CD4-positive, alpha-beta T cell treated with Interleukin-10 for 1 hour (primary cell): ENCODE measurements around the gene HIF3A.
"Not testable (repeated sequence)": the region's sequence is repeated elsewhere in the genome, so short reads cannot be mapped to it uniquely, and the experiment has no call there.

ENCODE experiments used
- DNase-seq: peaks from one replicate; pipeline ENCODE4 v3.0.0-alpha.2; 2020

Gene HIF3A

DNA sequence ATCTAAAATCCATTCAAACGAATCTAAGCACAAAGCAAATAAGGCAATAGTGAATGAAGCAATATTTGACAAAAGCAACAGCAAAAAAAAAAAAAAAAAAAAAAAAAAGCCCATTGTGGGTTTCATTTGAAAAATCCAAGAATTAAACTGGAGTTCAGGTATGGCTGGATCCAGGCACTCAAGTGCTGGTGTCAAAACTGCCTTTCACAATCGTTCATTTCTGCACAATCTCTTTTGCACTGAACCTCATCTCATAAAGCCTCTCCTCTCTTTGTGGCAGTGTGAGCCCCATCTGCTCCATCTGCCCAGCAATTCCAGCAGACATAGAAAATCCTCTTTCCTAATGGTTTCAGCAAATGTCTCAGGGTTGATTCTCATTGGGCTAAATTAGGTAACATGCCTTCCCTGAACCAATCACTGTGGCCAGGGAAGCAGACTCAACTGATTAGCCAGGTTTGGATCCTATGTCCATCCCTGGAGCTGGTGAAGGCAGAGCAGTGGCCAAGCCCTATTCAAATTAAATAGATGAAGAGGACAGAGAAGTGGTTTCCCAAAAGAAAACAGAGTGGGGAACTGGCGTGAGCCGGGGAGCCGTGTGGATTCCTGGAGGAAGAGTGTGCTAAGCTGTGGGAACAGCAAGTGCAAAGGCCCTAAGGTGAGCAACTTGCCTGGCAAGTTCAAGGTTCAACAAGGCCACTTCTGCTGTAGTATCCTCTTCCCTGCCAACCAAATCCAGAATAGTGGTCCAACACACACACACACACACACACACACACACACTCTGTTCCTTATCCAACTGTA is 1.2 kb upstream of the HIF3A start:
- no peak for DNase-seq

DNA sequence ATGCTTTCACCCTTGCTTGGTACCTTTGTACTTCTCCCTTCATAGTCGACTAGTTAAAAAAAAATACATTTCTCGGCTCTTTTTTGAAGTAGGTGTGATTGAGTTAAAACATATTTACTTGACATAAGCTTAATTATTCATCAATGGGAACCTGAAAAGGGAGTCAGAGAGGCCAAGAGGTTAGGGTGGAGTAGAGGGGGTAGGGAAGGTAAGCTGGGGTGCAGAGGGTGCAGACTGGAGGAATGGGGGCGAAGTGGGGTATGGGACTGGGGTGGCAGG is 701 bp upstream of the HIF3A start:
- no peak for DNase-seq

DNA sequence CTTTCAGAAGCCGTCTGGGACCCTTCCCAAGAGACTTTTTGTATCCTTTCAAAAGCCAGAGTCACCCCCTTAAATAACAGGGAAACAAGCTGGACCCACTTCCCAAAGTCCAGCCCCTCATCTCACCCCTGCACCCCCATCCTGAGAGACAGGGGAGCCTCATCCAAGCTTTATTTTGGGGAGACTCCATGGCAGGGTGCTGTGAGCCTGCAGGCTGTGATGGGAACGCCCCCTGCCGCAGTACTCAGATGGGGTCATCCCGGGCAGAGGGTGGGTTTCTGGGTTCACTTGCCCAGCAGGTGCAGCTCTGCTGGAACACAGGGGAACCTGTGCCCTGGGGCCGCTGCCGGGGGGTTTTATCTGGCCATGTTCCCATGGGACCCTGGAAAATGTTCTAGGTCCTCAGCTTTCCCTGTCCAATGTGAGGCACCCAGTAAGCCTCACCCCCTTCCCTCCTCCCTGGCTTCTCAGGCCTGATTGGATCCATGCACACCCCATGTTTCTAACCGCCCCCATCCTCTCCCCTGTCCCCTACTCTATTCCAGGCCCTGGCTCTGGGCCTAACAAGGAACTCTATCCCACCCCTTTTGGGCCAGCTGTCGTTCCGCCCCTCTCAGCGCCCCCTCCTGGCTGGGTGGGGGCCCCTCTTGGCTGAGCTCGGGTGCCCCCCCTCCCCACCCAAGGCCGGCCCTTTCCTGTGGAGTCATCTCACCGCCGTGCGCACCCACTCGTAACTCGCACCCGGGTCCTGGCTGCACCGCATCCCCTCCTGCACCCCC is 1.0 kb downstream of the HIF3A start:
- DNase-seq: no peak

DNA sequence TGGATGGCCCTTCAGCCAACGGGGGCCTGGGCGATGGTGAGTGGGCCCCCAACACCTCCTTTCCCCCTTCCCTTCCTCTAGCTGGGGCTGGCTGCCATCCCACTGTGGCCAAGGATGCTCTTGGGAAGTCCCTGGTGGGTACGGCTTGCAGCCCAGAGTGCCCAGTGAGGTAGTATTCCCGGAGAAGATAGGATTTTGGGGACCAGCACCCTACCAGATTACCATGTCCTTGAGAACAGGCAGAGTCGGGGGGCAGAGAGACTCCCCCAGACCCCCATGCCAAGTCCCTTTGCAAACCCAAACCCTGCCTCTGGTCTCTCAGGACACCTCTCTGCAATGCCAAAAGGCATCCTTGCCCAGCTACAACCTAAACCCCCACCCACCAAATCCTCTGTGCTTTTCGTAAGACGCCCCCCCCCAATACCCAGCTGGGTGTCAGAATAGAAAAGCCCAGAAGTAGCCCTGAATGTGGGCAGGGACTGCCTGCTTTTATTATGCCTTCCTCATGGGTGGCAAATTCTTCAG is 1.7 kb downstream of the HIF3A start:
- DNase-seq: no peak

DNA sequence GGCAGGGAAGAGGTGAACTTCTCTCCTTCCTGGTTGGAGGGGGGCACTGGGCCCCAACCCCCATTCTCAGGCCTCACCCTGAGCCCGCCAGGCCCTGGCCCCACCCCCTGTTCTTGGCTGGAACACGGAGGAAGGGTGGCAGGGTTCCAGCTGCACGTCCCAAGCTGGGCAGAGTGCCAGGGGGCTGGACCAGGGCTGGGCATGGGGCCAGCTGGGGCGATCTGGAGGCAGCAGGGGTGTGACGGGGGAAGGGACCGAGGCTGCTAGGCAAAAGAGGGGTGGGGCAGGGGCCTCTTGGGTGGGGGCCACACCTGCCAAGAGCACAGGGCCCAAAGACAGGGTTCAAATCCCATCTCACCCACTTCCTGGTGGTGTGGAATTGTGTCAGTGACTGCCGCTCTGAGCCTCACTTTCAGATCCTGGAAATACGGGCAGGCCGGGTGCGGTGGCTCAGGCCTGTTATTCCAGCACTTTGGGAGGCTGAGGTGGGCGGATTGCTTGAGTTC is 2.2 kb downstream of the HIF3A start:
- DNase-seq: no peak

DNA sequence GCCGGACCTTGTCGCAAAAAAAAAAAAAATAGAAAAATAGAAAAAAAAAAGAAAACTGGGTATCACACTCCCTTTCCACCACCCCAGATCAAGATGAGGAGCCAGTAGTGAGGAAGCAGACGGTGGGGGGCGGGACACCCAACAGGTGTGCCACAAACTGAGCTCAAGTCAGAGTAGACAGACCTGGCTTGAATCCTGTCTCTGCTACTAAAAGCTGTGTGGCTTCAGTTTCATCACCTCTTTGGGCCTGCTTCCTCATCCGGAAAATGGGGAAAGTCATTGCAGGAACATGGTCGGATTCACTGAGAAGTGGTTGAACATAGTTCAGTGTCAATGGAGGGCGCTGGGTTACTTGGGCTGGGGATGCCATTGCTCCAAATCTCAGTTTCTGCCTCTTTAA is 2.9 kb downstream of the HIF3A start:
- DNase-seq: no peak

DNA sequence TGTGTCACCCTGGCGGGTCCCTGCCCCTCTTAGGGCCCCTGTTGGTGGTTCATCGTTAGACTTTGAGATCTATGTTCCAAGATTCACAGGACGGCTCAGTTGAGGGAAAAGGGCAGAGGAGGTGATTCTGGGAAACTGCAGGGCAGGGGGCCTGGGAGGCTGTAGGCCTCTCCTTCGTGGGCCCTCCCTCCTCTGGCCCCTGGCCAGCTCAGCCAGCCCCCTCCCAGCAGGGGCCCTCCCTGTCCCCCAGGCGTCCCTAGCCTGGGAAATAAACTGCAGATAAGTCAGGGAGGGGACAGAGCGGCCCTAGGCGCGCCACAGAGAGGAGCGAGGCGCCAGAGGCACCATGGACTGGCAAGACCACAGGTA is 6.5 kb downstream of the HIF3A start:
- no peak for DNase-seq

DNA sequence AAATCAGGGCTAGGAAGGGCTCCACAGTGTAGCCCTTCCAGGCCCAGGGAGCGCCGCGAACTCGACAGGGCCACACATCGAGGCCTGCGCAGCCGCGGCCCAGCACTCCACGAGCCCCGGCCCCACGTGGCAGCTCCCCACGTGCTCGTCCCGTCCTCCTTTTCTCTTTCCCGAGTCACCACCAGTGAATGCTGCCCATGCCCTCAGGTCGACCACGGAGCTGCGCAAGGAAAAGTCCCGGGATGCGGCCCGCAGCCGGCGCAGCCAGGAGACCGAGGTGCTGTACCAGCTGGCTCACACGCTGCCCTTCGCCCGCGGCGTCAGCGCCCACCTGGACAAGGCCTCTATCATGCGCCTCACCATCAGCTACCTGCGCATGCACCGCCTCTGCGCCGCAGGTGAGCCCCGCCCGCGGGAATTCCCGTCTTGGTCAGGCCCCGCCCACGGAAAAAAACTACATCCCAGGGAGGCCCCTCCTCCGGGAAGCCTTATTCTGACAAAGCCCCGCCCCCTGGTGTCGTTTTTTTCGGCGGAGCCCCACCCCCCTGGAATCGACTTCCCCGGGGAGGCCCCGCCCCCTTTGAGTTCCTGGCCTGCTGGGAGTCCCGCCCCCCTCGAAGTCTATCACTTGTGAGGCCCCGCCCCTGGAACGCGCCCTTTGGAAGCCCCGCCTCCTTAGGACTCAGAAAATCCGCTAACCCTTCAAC is 7.0 kb downstream of the HIF3A start:
- DNase-seq: no peak

DNA sequence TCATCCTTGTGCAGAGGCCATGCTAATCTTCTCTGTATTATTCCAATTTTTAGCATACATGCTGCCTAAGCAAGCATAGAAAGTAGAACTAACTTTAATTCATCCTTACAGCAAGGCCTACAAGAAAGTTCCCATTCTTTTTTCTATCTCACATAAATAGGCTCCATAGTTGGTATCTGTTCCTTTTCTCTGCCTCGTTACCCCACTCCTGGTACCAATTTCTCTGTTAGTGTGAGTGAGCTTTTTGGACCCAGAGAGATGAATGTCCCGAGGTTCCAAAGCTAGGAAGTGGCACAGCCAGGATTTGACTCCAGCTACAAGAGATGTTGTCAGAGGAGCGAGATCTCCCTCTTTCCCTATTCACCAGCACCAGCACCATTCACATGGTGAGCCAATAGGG is 9.7 kb downstream of the HIF3A start:
- DNase-seq: no peak

DNA sequence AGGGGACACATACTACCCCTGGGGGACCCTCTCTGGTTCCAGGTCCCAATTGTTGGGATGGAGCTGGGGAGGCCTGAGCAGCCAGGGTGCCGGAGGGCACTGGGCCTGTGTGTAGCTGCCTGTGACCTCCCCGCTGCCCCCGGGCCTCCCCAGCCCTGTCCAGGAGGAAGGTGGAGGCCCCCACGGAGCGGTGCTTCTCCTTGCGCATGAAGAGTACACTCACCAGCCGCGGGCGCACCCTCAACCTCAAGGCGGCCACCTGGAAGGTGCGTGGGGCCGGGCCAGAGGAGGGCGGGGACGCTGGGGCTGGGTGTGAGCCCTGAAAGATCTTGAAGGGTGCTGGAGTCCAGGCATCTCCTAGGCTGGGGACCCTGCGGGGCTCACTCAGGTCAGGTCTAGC is 11.7 kb downstream of the HIF3A start:
- DNase-seq: no peak

DNA sequence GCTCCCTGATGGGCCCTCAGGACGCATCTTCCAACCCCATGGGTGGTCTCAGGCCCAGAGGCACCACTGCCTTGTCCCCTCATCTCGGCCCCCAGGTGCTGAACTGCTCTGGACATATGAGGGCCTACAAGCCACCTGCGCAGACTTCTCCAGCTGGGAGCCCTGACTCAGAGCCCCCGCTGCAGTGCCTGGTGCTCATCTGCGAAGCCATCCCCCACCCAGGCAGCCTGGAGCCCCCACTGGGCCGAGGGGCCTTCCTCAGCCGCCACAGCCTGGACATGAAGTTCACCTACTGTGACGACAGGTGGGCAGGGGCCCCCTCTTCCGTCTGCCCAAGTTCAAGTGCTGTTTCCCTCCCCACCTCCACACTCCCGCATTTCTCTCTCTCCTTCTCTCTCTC is 12.2 kb downstream of the HIF3A start:
- DNase-seq: no peak

DNA sequence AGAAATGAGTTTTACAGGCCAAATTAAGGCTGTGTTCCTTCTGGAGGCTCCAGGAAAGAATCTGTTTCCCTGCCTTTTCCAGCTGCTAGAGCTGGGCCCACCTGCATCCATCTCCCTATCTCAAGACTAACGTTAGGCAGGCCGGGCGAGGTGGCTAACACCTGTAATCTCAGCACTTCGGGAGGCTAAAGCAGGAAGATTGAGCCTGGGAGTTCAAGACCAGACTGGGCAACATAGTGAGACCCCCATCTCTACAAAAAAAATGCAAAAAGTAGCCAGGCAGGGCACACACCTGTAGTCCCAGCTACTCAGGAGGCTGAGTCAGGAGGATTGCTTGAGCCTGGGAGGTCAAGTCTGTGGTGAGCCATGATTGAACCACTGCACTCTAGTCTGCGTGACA is 14.6 kb downstream of the HIF3A start:
- no peak for DNase-seq

DNA sequence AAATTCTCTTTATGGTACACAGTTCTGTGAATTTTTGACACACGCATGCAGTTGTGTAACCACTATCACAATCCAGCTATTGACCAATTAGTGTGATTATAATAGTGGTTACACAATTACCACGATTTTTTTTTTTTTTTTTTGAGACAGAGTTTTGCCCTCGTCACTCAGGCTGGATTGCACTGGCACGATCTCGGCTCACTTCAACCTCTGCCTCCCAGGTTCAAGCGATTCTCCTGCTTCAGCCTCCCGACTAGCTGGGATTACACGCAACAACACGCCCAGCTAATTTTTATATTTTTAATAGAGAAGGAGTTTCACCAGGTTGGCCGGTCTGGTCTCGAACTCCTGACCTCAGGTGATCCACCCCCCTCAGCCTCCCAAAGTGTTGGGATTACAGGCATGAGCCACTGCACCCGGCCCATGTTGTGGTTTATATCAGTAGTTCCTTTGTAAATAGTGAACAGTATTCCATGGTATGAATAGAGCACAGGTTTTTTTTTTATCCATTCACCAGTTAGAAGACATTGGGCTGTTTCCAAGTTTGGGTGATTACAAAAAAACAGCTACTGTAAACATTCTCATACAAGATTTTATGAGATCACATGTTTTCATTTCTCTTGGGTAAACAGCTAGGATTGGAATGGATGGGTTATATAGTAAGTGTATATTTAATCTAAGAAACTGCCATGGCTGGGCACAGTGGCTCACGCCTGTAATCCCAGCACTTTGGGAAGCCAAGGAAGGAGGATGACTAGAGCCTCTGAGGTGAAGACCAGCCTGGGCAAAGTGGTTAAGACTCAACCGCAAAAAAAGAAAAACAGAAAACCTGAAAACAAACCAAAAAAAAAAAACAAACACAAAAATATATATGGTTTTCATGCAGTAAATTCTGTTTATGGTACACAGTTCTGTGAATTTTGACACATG is 17.0 kb downstream of the HIF3A start:
- not testable (repeated sequence) for DNase-seq

DNA sequence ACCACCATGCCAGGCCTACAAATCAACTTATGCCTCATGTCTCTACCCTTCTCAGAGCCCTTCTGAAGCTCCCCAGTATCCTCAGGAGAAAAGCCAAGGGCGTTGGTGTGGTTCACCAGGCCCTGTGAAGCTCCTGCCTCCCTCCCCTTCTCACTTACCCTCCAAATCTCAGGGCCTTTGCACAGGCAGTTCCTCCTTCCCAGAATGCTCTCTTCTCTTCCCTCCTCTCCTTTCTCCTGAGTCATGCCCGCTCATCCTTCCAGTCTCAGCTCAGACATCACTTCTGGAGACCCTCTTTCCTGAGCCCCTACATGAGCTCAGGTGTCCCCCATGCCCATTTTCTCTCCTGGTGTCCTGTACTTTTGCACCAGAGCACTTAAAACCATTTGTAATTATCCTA is 20.5 kb downstream of the HIF3A start:
- no peak for DNase-seq

DNA sequence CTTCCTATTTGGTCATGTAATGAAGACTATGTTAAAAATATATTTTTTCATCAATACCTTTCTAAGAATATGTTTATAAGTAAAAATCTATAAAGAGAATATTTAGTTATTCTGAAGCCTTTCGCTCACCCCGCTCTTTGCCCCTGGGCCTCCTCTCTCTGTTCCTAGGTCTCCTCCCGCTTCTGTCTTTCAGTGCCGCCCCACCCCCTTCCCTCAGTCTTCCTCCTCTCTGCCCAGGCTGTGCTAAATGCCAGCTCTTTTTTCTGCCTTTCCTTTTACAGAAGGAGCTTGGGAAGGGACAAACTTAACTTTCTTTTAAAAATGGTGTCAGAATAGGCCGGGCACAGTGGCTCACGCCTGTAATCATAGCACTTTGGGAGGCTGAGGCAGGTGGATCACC is 22.8 kb downstream of the HIF3A start:
- no peak for DNase-seq

DNA sequence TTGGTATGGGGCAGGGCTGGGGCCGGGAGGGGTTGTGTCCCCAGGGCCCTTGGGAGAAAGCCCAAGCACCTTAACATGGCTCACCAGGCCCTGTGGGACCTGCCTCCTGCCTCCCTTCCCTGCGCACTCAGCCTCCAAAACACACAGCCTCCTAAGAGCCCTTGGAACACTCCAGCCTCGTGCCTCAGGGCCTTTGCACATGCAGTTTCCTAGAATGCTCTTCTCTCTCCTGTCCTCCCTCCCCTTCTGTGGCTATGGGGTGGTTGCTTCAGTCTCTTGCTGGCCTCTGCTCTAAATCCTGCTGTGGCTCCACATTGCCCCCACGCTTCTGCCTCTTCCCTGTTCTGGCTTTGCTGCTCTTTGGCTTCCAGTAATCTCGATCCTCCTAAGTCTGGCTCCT is 23.7 kb downstream of the HIF3A start:
- no peak for DNase-seq

DNA sequence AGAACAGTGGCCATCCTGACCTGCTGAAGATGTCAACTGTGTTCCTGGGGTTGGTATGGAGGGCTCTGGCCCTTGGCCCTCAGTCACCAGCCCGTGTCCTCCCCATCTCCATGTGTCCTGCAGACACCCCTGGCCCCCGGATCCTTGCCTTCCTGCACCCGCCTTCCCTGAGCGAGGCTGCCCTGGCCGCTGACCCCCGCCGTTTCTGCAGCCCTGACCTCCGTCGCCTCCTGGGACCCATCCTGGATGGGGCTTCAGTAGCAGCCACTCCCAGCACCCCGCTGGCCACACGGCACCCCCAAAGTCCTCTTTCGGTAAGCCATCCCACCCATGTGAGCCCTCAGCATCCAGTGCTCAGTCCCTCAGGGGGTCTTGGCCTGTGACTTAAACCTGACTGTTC is 24.8 kb downstream of the HIF3A start:
- DNase-seq: no peak

DNA sequence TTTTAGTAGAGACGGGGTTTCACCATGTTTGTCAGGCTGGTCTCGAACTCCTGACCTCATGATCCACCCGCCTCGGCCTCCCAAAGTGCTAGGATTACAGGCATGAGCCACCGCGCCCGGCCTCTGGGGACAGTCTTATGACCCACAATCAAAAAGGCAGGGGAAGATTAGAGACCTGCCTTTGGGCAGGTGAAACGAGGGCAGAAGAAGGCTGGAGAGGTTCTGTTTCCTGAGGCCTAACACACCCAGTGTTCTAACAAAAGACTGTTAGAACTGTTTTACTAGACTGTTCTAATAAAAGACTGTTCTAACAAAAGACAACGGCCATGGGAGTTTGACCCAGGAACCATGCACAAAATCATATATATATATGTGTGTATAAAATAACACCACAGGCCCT is 26.4 kb downstream of the HIF3A start:
- DNase-seq: not testable (repeated sequence)

DNA sequence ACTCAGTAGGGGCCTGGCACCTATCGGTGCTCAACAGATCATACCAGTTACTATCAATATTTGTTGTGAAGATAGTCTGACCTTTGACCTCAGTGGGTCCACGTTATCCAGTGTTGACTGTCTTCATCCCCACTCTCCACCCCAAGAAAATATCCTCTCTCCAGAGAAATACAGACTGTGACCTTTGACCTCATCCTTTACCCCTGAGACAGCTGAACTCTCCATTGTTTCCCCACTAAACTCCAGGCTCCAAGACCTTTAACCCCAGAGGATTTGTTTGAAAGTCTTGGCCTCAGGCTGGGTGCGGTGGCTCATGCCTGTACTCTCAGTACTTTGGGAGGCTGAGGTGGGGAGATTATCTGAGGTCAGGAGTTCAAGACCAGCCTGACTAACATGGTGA is 27.4 kb downstream of the HIF3A start:
- DNase-seq: no peak

DNA sequence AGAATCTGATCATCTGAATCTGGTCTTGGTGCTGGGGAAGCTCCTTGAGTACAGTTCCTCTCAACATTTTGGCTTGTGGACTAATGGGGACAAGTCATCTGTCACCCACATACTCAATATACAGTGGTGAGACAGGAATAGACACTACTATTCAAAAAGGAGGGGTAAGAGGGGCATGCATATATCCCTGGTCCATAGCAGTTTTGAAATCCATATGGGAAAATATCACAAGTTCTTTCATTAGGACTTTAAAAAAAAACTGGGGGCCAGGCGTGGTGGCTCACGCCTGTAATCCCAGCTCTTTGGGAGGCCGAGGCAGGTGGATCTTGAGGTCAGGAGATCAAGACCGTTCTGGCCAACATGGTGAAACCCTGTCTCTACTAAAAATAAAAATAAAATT is 29.8 kb downstream of the HIF3A start:
- no peak for DNase-seq

DNA sequence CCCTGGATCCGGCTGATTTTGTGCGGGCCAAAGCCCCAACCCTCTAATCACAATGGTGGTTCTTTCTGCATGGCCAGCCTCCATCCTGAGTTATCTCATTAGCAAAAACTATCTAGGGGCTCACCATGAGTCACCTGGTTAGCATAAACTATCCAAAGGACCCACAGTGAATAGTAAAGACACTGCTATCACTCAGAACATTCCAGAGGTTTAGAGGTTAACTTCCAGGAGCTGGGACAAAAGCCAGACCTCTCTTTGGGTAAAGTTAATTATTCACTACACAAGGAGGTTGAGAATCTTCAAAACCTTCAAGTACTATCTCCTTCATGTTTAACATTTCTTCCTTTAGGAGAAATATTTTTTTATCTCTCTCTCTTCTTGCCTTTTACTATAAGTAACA is 31.2 kb downstream of the HIF3A start:
- DNase-seq: no peak

DNA sequence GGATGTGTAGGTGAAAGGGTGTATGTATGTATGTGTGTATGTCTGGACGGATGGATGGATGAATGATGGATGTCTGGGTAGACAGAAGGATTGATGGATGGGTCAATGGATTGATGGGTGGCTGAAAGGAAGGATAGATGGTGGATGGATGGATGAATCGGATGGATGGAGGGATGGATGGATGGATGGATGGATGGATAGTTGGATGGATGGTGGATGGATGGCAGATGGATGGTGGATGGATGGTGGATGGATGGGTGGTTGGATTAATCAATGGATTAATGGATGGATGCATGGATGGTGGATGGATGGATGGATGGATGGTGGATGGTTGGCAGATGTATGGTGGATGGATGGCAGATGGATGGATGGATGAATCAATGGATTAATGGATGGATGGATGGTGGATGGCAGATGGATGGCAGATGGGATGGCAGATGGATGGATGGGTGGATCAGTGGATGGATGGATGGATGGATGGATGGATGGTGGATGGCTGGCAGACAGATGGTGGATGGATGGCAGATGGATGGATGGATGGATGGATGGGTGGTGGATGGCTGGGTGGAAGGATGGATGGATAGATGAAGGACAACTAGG is 33.6 kb downstream of the HIF3A start:
- no peak for DNase-seq
